ENCODE measurements around the gene STXBP2. TPM values are rescaled to one million over a fixed set of nuclear protein-coding genes. Genes with fewer than 3 reads are reported as not detected.

Gene STXBP2
- polyA plus RNA-seq, 12 donors: 2.9 to 31.2 (median 4.1) TPM; not detected in 1

GRCh38 chr19:7679771-7680605 lies 43.1 kb downstream of the STXBP2 start:
- no peak for DNase-seq

- peak; percentile 90 for DNase-seq
These were observed 43.9 kb downstream of the STXBP2 start, which contains the start of gene TRAPPC5 for GRCh38 chr19:7680606-7681339. Gene TRAPPC5 (plus strand): TSS chr19:7680833. CDS start chr19:7682254, 1,421 bp downstream.

GRCh38 chr19:7681340-7682174 lies 44.6 kb downstream of the STXBP2 start:
- DNase-seq: peak; percentile 73

- no peak for DNase-seq
These were observed 45.4 kb downstream of the STXBP2 start for GRCh38 chr19:7682175-7682855.

GRCh38 chr19:7685546-7686445 lies 48.9 kb downstream of the STXBP2 start:
- DNase-seq: no peak

- no peak for DNase-seq
These were observed 50.3 kb downstream of the STXBP2 start for GRCh38 chr19:7687177-7687576.

- DNase-seq: no peak
These were observed 52.3 kb downstream of the STXBP2 start for GRCh38 chr19:7689165-7689564.

GRCh38 chr19:7690779-7691258 lies 53.9 kb downstream of the STXBP2 start:
- no peak for DNase-seq

- DNase-seq: no peak
These were observed 54.6 kb downstream of the STXBP2 start for GRCh38 chr19:7691497-7691896.

- no peak for DNase-seq
These were observed 55.6 kb downstream of the STXBP2 start for GRCh38 chr19:7692417-7693088.

- no peak for DNase-seq
These were observed 57.6 kb downstream of the STXBP2 start for GRCh38 chr19:7694499-7694898.

Other genes with a start within 250 kb of the STXBP2 start
- gene PEX11G, start 148.1 kb upstream of the STXBP2 start, polyA plus RNA-seq (ENCODE audit: insufficient read length in 12 of 12): 1 to 10 TPM in 10 of 12 donors, not detected in 2; 1.9 to 3.1 (median 2.3) TPM
- gene ZNF358, start 121.0 kb upstream of the STXBP2 start, polyA plus RNA-seq (ENCODE audit: insufficient read length in 12 of 12): 10 to 100 TPM in 11 of 12 donors, not detected in 1; 30.7 to 89.4 (median 36.4) TPM
- 10 to 100 TPM in 10 of 12 donors, 1 to 10 TPM in 1, not detected in 1; 9.7 to 16.7 (median 10.8) TPM for gene MCOLN1, start 114.5 kb upstream of the STXBP2 start, polyA plus RNA-seq (ENCODE audit: insufficient read length in 12 of 12)
- gene PNPLA6, start 101.4 kb upstream of the STXBP2 start, polyA plus RNA-seq (ENCODE audit: insufficient read length in 12 of 12): 10 to 100 TPM in 11 of 12 donors, not detected in 1; 19.3 to 47.1 (median 24.1) TPM
- gene CAMSAP3, start 41.2 kb upstream of the STXBP2 start, polyA plus RNA-seq (ENCODE audit: insufficient read length in 12 of 12): 1 to 10 TPM in 3 of 12 donors, under 1 TPM in 7, not detected in 2; 0.06 to 8.8 (median 0.33) TPM
- 10 to 100 TPM in 11 of 12 donors, not detected in 1; 17.4 to 32.6 (median 20.7) TPM for gene XAB2, start 7.6 kb upstream of the STXBP2 start, polyA plus RNA-seq (ENCODE audit: insufficient read length in 12 of 12)
- gene PET100, start 7.3 kb upstream of the STXBP2 start, polyA plus RNA-seq (ENCODE audit: insufficient read length in 12 of 12): 10 to 100 TPM in 11 of 12 donors, not detected in 1; 46.7 to 76.9 (median 63.3) TPM
- gene PCP2, start 3.4 kb upstream of the STXBP2 start, polyA plus RNA-seq (ENCODE audit: insufficient read length in 12 of 12): under 1 TPM in 3 of 12 donors, not detected in 9; 0.16 to 0.66 (median 0.40) TPM
- 1 to 10 TPM in 10 of 12 donors, not detected in 2; 1.2 to 6.2 (median 1.8) TPM for gene RETN, start 31.9 kb downstream of the STXBP2 start, polyA plus RNA-seq (ENCODE audit: insufficient read length in 12 of 12)
- gene MCEMP1, start 40.0 kb downstream of the STXBP2 start, polyA plus RNA-seq (ENCODE audit: insufficient read length in 12 of 12): under 1 TPM in 6 of 12 donors, not detected in 6; 0.11 to 0.94 (median 0.26) TPM
- gene TRAPPC5, start 43.7 kb downstream of the STXBP2 start, polyA plus RNA-seq (ENCODE audit: insufficient read length in 12 of 12): 10 to 100 TPM in 11 of 12 donors, not detected in 1; 24.1 to 50.8 (median 29.3) TPM
- 1 to 10 TPM in 1 of 12 donors, under 1 TPM in 9, not detected in 2; 0.27 to 1.8 (median 0.43) TPM for gene FCER2, start 65.0 kb downstream of the STXBP2 start, polyA plus RNA-seq (ENCODE audit: insufficient read length in 12 of 12)
- under 1 TPM in 5 of 12 donors, not detected in 7; 0.19 to 0.47 (median 0.24) TPM for gene CLEC4G, start 95.0 kb downstream of the STXBP2 start, polyA plus RNA-seq (ENCODE audit: insufficient read length in 12 of 12)
- gene CD209, start 110.4 kb downstream of the STXBP2 start, polyA plus RNA-seq (ENCODE audit: insufficient read length in 12 of 12): 1 to 10 TPM in 11 of 12 donors, not detected in 1; 2.2 to 6.3 (median 3.5) TPM
- 1 to 10 TPM in 1 of 12 donors, under 1 TPM in 3, not detected in 8; 0.13 to 1.1 (median 0.40) TPM for gene CLEC4M, start 126.1 kb downstream of the STXBP2 start, polyA plus RNA-seq (ENCODE audit: insufficient read length in 12 of 12)
- 10 to 100 TPM in 11 of 12 donors, not detected in 1; 10.6 to 15.6 (median 12.4) TPM for gene EVI5L, start 193.1 kb downstream of the STXBP2 start, polyA plus RNA-seq (ENCODE audit: insufficient read length in 12 of 12)
- 1 to 10 TPM in 2 of 12 donors, under 1 TPM in 9, not detected in 1; 0.16 to 2.9 (median 0.22) TPM for gene PRR36, start 237.3 kb downstream of the STXBP2 start, polyA plus RNA-seq (ENCODE audit: insufficient read length in 12 of 12)